ENCODE data around the gene WASHC2A.
"Not testable (repeated sequence)": the region's sequence is repeated elsewhere in the genome, so short reads cannot be mapped to it uniquely, and the experiment has no call there.

WASHC2A gene, protein sequence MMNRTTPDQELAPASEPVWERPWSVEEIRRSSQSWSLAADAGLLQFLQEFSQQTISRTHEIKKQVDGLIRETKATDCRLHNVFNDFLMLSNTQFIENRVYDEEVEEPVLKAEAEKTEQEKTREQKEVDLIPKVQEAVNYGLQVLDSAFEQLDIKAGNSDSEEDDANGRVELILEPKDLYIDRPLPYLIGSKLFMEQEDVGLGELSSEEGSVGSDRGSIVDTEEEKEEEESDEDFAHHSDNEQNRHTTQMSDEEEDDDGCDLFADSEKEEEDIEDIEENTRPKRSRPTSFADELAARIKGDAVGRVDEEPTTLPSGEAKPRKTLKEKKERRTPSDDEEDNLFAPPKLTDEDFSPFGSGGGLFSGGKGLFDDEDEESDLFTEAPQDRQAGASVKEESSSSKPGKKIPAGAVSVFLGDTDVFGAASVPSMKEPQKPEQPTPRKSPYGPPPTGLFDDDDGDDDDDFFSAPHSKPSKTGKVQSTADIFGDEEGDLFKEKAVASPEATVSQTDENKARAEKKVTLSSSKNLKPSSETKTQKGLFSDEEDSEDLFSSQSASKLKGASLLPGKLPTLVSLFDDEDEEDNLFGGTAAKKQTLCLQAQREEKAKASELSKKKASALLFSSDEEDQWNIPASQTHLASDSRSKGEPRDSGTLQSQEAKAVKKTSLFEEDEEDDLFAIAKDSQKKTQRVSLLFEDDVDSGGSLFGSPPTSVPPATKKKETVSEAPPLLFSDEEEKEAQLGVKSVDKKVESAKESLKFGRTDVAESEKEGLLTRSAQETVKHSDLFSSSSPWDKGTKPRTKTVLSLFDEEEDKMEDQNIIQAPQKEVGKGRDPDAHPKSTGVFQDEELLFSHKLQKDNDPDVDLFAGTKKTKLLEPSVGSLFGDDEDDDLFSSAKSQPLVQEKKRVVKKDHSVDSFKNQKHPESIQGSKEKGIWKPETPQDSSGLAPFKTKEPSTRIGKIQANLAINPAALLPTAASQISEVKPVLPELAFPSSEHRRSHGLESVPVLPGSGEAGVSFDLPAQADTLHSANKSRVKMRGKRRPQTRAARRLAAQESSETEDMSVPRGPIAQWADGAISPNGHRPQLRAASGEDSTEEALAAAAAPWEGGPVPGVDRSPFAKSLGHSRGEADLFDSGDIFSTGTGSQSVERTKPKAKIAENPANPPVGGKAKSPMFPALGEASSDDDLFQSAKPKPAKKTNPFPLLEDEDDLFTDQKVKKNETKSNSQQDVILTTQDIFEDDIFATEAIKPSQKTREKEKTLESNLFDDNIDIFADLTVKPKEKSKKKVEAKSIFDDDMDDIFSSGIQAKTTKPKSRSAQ (N-terminal part only)

DNA sequence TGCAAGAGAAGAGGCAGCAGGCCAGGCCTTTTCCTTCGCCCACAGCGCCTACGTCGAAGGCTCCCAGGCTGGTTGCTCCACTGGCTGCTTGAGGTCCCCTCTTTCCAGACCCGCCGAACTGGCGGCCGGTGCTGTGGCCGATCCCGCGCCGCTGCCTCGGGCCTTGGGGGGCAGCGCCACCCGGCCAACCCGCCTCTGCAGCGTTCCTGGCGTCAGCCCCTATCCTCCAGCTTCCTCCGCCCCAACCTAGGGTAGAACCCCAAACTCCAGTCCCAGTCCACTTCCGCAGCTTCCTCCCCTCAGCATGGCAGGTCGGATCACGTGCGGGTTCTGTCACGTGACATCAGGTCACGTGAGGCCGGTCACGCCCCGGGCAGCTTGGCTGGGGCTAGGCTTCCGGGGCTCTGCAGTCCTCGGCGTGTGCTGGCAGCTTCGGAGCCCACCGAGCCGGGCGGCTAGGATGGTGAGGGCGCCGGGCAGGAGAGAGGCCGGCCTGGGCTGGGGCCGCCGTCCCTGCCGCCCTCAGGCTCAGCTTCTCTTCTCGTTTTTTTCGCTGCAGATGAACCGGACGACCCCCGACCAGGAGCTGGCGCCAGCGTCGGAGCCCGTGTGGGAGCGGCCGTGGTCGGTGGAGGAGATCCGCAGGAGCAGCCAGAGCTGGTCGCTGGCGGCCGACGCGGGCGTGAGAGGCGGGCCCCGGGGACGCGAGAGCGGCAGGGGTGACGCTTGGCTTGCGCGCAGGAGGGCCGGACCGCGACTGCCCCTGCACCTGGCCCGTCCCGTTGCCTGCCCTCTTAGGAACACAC lies at the start of gene WASHC2A:
Gene WASHC2A (plus strand): TSS at position 409 of the 806 bp plus-strand sequence. CDS start 52 bp downstream, at position 461.
- peak; percentile 83 to 93 (median 90) for DNase-seq (ENCODE audit: low read depth in 3 of 3)

DNA sequence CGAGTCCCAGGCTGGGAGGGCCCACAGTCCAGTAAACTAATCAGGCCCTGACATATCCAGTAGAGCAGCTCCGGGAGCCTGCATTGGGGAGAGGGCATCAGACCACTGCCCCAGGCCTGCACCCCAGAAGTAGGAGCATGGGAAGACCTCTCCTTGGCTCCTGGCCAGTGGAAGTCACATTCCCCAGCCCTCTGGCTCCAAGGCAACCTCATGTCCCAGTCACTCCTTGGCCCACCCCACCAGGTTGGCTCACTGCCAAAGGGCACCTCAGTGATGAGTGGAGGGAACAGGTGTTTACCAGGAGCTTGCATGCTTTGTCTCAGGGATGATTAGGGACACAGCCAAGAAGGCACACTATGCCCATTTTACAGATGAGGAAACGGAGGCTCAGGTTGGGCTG lies 48.5 kb upstream of the WASHC2A start:
- DNase-seq (ENCODE audit: low read depth in 3 of 3), result not testable (repeated sequence)

DNA sequence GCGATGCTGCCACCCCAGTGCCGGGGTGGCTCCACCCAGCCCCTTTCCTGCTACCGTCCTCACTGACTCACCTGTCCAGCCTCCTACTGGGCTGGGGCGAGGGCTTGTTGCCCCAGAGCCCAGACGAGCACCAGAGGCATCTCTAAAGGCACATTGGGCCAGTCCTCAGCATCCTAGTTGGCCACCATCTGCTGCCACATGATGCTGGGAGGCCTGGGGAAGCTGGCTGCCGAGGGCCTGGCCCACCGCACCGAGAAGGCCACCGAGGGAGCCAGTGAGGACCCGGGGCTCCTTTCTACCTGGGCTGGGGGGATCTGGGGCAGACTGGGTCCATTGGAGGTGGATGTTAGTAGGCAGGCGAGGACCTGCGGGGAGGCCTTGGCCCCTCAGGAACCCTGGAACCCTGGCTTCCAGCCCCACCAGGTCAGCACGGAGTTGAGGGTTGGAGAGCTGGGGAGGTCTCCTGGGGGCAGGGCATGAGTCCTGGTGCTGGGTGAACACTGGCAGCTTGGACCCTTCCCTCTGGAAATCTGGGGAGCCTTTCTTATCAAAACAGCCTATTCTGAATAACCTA lies 47.2 kb upstream of the WASHC2A start:
- DNase-seq (ENCODE audit: low read depth in 3 of 3), result not testable (repeated sequence)

DNA sequence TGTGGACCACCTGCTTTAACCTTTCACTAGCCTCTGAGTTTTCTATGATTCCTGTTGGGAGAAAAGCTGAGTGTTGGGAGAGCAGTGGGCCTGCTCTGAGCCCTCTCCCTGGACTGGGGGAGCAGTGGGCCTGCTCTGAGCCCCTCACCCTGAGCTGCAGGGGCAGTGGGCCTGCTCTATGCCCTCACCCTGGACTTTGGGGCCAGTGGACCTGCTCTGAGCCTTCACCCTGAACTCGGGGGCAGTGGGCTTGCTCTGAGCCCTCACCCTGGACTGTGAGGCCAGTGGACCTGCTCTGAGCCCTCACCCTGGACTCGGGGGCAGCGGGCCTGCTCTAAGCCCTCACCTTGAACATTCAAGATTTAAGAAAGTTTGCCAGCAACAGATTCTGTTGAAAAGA lies 46.1 kb upstream of the WASHC2A start:
- DNase-seq (ENCODE audit: low read depth in 3 of 3), result no peak

DNA sequence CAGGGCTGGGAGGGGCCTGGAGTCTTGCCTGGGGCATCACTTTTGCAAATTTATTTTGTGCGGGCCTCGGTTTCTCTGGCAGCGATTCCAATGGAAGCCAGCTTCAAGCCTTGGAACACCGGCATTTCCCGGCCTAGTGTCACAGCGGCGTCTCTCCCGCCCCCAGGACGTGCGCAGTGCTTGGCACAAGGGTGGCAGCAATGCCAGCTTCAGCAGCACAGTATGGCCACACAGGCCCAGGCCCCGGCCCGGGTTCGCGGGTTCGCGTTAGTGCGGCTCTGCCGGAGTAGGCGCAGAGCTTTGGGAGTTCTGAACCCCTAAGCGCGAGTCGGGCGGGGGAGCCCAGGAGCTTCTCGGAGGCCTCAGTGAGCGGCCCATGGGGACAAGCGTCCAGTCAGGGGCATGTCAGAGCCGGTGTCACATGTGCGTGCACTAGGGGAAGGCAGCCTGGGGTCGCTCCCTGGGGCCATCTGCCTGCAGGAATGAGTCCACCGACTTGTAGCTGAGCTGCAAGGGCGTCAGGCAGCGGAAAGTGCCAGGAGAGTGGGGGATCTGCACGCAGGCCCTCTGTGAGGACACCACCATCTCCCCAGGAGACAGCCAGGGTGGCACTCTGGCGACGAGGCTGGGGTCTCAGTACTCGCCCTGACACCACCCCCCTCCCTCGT lies 42.9 kb upstream of the WASHC2A start:
- DNase-seq (ENCODE audit: low read depth in 3 of 3), result not testable (repeated sequence)

DNA sequence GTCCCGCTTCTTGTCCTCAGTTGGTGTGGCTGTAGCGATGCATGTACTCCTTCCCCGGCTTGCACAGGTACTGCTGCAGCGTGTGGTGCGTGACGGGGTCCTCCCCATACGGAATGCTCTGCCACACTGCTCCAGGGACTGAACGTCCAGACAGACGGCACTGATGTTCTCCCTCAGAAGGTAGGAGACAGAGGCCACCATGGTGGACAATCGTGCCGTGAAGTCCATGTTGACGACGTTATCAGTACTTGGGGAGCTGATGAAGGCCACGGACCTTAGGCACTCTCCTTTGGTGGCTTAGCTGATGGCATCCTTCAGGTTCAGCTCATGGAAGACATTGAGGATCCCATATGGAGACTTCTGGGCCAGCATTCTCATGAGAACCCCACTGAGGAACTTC lies 42.1 kb upstream of the WASHC2A start:
- no peak for DNase-seq (ENCODE audit: low read depth in 3 of 3)

DNA sequence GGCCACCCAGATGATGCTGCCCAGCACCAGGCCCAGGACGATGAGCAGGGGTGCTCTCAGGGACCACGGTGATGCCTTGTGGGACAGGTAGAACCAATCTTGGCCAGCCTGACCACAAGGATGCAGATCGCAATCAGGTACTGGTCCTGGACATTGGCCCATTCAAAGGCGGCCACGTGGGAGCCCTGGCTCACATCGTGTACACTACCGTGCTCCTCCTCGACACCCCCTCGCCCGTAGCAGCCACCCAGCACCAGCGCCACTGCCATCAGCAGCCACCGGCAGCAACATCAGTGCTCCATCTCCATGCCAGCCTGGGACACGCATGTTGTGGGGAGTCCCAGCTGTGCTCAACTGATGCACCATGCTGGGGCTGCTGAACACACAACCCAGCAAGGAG lies 40.6 kb upstream of the WASHC2A start:
- DNase-seq (ENCODE audit: low read depth in 3 of 3), result no peak

DNA sequence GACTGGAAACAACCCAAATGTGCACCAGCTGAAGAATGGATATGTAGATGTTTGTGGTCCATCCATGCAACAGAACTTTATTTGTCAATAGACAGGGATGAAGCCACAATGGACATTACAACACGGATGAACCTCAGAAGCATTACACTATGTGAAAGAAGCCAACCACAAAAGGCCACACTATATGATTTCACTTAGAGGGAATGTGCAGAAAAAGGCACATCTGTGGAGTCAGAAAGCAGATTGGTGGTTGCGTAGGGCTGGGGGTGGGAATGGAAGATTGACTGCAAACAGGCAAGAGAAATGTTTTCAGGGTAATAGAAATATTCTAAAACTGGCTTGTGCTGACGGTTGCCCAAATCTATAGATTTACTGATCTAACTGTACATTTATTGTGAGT lies 34.3 kb upstream of the WASHC2A start:
- no peak for DNase-seq (ENCODE audit: low read depth in 3 of 3)

DNA sequence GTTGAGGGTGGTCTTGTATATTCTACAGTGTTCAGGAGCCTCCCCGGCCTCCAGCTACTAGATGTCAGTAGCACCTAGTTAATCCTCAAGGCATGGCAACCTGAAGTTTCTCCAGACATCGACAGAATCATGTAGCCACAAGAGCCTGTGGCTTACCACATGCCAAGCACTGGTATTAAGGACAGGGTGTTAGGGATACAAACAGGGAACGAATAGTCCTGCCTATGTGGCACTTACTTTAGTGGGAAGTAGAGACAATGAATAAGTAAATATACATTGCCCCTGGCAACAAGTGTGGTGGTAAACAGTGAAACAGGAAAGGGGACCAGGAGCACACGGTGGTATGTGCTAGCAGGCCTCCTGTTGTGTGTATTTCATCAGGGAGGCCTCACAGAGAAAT lies 32.4 kb upstream of the WASHC2A start:
- not testable (repeated sequence) for DNase-seq (ENCODE audit: low read depth in 3 of 3)

DNA sequence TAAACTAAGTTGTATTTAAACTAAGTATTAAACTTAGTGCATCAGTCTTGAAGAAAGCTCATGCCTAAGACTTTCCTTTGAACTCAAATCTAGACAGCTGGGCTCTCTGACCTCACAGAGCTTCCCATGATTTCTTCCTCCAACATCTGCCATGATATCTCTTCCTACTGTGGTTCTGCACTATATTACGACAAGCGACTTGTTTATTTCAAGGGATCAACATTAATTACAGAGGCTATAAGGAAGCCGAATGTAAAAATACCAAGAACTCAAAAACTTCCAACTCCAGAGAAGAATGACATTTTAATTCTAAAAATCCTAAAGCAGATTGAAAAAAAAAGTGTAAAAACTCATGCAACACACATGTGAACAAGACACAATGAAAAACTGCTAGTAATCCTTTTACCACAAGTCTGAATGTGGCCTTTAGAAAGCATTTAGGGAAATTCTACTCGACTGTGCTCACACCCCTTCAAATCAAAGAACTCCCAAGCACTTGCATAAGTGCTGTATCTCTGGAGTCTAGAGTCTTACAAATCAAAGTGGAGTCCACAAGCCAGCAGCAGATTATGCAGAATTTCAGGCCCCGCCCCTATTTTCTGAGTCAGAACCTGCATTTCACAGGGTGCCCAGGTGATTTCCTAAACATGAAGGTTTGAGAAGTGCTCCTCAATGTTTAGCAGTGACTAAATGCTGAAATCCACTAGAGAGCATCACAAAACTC lies 22.7 kb upstream of the WASHC2A start:
- no peak for DNase-seq (ENCODE audit: low read depth in 3 of 3)

DNA sequence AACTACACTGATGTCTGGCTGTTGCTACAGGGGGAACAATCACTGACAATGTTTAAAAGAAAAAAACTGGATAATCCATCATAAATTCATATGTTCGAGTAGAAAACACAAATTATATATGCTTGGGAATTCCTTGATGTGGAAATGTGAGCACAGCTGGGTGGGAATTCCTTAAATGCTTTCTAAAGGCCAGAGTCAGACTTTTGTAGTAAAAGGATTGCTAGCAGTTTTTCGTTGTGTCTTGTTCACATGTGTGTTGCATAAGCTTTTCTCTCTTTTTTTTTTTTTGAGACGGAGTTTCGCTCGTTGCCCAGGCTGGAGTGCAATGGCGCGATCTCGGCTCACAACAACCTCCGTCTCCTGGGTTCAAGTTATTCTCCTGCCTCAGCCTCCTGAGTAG lies 21.3 kb upstream of the WASHC2A start:
- DNase-seq (ENCODE audit: low read depth in 3 of 3), result not testable (repeated sequence)

DNA sequence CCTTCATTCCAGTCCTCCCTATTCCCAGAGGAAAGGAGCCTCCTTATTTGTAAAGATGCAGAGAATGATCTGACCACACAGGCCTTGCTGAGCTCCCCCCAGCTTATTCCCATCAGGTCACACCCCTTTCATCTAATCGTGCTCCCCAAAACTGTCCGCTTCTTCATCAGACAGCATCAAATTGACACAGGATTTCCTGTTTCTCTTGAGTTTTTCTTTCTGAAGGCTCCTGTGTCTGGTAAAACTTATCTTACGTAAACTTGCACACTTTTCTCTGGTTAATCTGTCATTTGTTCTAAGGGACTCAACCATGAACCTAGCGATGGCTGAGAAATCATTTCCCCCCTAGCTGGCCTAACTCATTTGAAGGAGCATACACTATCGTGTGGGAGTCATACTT lies 20.2 kb upstream of the WASHC2A start:
- DNase-seq (ENCODE audit: low read depth in 3 of 3), result not testable (repeated sequence)

DNA sequence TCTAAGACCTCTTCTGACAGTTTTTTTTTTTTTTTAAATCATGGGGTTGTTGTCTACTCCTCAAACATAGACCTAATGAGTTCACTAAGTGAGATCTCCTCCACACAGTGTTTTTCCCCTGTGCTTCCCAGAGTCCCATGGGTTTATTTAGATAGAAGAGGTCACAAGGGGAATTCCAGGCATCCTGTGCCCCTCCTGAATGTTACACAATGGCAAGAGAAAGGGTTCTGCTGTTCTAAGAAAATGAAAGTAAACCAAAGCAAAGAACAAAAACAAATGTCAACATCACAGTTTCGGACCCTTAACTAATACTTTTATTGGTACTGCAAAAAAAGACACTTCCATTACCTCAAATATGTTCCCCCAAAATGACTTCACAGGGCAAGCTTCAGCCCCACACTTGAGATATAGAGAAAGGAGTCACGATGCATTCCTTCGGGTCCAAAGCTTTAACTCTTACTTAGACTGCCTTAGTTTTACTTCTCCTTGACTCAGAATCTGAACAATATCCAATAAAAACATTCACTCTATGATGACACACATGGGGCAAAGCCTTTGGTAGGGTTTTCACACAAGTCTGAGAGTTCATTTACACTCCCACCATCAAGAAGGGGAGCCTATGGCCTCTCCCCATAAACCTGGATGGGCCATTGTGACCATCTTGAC lies 15.6 kb upstream of the WASHC2A start:
- not testable (repeated sequence) for DNase-seq (ENCODE audit: low read depth in 3 of 3)

DNA sequence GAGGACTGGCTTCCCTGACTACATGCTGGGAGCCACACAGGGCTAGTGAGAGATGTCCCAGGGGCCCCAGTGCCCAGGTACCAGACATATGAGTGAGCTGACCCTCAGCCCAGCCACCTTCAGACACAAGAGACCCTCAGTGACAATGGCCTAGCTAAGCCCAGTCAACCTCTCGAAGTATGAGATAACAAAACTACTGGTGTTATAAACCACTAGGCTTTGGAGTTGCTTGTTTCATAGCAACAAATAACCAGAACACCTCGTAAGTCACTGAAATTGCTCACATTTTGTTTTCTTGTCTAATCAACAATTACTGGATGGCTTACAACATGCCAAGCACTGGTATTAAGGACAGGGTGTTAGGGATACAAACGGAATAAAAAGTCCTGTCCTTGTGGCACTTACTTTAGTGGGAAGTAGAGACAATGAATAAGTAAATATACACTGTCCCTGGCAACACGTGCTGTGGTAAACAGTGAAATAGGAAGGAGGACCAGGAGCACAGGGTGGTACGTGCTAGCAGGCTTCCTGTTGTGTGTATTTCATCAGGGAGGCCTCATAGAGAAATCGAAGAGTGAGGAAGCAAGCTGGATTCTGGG lies 14.9 kb upstream of the WASHC2A start:
- DNase-seq (ENCODE audit: low read depth in 3 of 3), result not testable (repeated sequence)

DNA sequence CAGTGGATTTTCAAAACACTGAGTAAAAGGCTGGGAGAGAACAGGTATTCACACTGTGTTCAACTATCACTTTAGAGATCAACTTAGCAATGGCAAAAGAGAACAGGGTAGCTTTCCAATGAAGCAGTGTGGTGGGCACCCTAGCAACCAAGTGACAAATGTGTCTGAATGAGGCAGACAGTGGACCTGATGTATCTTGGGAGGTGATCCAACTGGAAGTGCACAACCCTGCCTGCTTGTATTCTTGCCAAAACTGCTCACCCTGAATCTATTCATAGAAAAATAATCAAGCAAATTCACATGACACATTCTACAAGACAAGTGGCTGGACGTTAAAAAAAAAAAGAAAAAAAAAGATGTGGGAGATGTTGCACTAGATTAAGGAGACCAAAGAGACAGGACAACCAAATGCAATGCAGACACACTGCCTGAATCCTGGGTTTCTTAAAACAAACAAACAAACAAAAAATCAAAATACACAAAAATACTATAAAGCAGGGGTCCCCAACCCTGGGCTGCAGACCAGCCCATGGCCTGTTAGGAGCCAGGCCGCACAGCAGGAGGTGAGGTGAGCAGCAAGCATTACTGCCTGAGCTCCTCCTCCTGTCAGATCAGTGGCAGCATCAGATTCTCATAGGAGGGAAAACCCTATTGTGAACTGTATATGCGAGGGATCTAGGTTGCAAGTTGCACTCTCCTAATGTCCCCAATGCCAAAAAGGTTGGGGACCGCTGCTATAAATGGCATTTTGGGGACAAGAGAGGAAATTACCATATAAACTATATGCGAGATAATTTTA lies 12.1 kb upstream of the WASHC2A start:
- not testable (repeated sequence) for DNase-seq (ENCODE audit: low read depth in 3 of 3)

DNA sequence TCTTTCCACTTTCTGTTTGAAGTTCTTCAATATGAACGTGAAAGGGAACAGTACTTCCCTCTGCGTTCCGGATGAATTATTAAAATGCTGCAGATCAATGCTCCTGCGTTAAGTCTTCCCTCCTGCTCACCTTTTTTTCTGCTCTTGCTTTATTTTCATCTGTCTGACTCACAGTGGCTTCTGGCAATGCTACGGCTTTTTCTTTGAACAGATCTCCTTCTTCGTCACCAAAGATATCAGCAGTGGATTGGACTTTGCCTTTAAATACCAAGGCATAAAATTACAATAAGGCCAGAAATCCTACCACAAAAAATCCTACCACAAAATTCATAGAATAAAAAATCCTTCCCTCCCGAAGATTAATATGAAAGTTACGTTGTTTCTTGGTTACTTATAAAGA lies 11.1 kb upstream of the WASHC2A start:
- DNase-seq (ENCODE audit: low read depth in 3 of 3), result not testable (repeated sequence)

DNA sequence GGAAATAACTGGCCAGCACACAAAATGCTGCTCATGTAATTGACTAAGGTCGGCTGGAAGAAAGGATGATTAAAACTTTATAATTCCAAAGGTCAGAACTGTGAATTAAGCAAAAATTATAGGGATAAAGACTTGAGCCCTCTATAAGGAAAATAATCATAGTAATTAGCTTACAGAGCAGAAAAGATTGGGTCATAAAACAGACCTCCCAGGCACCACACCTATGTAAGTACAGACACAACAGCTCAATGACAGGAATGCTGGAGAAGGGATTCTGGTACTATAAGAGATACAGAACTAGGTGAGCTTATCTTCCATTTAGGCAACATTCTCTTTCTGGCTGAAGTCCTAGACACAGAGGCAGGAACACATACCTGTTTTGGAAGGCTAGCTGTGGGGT lies 9.0 kb upstream of the WASHC2A start:
- not testable (repeated sequence) for DNase-seq (ENCODE audit: low read depth in 3 of 3)

Data from stimulated activated CD4-positive, alpha-beta T cell treated with anti-CD3 and anti-CD28 coated beads, TNF-alpha, amount 100 ng/mL, for 24 hours (primary cell).